Endothelial cell of umbilical vein (primary cell): ENCODE data around the gene TEX29. TPM values are rescaled to one million over a fixed set of nuclear protein-coding genes. Genes with fewer than 3 reads are reported as not detected.

Experiments
- BruUV-seq: library from RNA; stranded (reverse); fragments of 400-500 nt; replicated peaks from 2 replicates; lab custom pipeline; 2021; lab: Mats Ljungman, UMichigan
- CTCF ChIA-PET: fragments of 300-600, 350-600 bp; sonication (Branson Sonifier 250); formaldehyde crosslinking; loops from one replicate; lab custom pipeline; 2021; ENCODE audit warnings: antibody characterized with exemption, inconsistent platforms; lab: Charles Lee
- POLR2A ChIA-PET: fragments of 300-600, 350-600 bp; sonication (Branson Sonifier 250); formaldehyde crosslinking; loops from one replicate; lab custom pipeline; 2021; ENCODE audit warnings: antibody characterized with exemption, inconsistent platforms; lab: Charles Lee
- DNase-seq: peaks from one replicate; pipeline ENCODE4 v3.0.0-alpha.2; 2011; ENCODE audit warnings: low read depth, low spot score
- FAIRE-seq: peaks from 2 replicates; lab custom pipeline; 2011; peaks lifted over from hg19 to GRCh38; lab: Jason Lieb, UNC
- H2AFZ ChIP-seq: 2 replicates; pipeline ENCODE4 v1.6.0; 2012; ENCODE audit warnings: low read depth, low read length, control low read depth, inconsistent platforms
- H3K27ac ChIP-seq: 2 replicates; pipeline ENCODE4 v1.5.1; 2011; ENCODE audit warnings: low read depth, mild to moderate bottlenecking, control low read depth, low read length, moderate library complexity; ENCODE audit not compliant: insufficient read depth
- H3K27me3 ChIP-seq, 2 experiments: 2 replicates each; pipeline versions ENCODE4 v1.6.0 to v1.6.1; 2011; ENCODE audit warnings: low read length in 2 of 2, mixed read lengths in 1 of 2; ENCODE audit not compliant: control insufficient read depth in 2 of 2, insufficient read depth in 2 of 2
- H3K36me3 ChIP-seq, 2 experiments: 2 replicates in 1 of 2; 3 replicates in 1 of 2; pipeline ENCODE4 v1.5.1; 2011; ENCODE audit warnings: low read length in 2 of 2, mild to moderate bottlenecking in 1 of 2, moderate library complexity in 1 of 2; ENCODE audit not compliant: control insufficient read depth in 2 of 2, insufficient read depth in 2 of 2; ENCODE audit errors: extremely low read depth in 1 of 2
- H3K4me1 ChIP-seq: 3 replicates; pipeline ENCODE4 v1.5.1; 2011; ENCODE audit warnings: mild to moderate bottlenecking, low read length; ENCODE audit not compliant: control insufficient read depth, insufficient read depth; ENCODE audit errors: extremely low read depth
- H3K4me2 ChIP-seq: 2 replicates; pipeline ENCODE4 v1.6.1; 2011; ENCODE audit warnings: low read length, control low read depth, mixed read lengths; ENCODE audit not compliant: insufficient read depth
- H3K4me3 ChIP-seq, 3 experiments: fragments of 200-600 bp in 1 of 3; sonication (generic), shearing (Covaris generic) in 1 of 3; replicated peaks in 1 of 3; 2 replicates each; pipeline ENCODE4 v1.5.1; 2011 to 2016; ENCODE audit warnings: control low read depth in 3 of 3, low read length in 3 of 3, mild to moderate bottlenecking in 2 of 3, inconsistent platforms in 1 of 3, low read depth in 1 of 3, moderate library complexity in 1 of 3; ENCODE audit not compliant: insufficient read depth in 1 of 3
- H3K79me2 ChIP-seq: 2 replicates; pipeline ENCODE4 v1.6.0; 2012; ENCODE audit warnings: low read length, inconsistent platforms; ENCODE audit not compliant: control insufficient read depth, insufficient read depth
- H3K9ac ChIP-seq: replicated peaks from 2 replicates; pipeline ENCODE3; 2011; ENCODE audit warnings: low read length, control low read depth; ENCODE audit not compliant: insufficient read depth; ENCODE audit errors: extremely low read depth
- H3K9me1 ChIP-seq: replicated peaks from 3 replicates; pipeline ENCODE4 v1.6.0; 2011; ENCODE audit warnings: mild to moderate bottlenecking, low read length; ENCODE audit not compliant: control insufficient read depth, insufficient read depth; ENCODE audit errors: extremely low read depth
- H3K9me3 ChIP-seq: replicated peaks from 2 replicates; pipeline ENCODE4 v1.5.1; 2012; ENCODE audit warnings: low read length, inconsistent platforms; ENCODE audit not compliant: control insufficient read depth, insufficient read depth
- H4K20me1 ChIP-seq: replicated peaks from 2 replicates; pipeline ENCODE3; 2011; ENCODE audit warnings: mild to moderate bottlenecking, low read length; ENCODE audit not compliant: control insufficient read depth, insufficient read depth; ENCODE audit errors: extremely low read depth
- EZH2 ChIP-seq: IDR thresholded peaks from 2 replicates; pipeline ENCODE4 v1.6.1; 2012; ENCODE audit warnings: borderline replicate concordance, low read depth, mild to moderate bottlenecking, moderate library complexity, low read length, inconsistent platforms; ENCODE audit not compliant: severe bottlenecking
- FOS ChIP-seq: IDR thresholded peaks from 2 replicates; pipeline ENCODE4 v1.6.1; 2011; ENCODE audit warnings: mild to moderate bottlenecking, low read length, moderate library complexity, borderline replicate concordance; ENCODE audit not compliant: insufficient read depth
- GATA2 ChIP-seq: IDR thresholded peaks from 2 replicates; pipeline ENCODE4 v1.7.0; 2011; ENCODE audit warnings: low read depth, mild to moderate bottlenecking, moderate library complexity, mixed read lengths, low read length; ENCODE audit not compliant: insufficient read length, insufficient read depth
- JUN ChIP-seq: IDR thresholded peaks from 2 replicates; pipeline ENCODE4 v1.6.1; 2011; ENCODE audit warnings: borderline replicate concordance, low read depth; ENCODE audit not compliant: insufficient read length, insufficient read depth
- MYC ChIP-seq: IDR thresholded peaks from one replicate; pipeline ENCODE4 v1.6.1; 2011; ENCODE audit warnings: mild to moderate bottlenecking, low read depth, low read length
- POLR2A ChIP-seq: IDR thresholded peaks from 2 replicates; pipeline ENCODE4 v1.6.1; 2012; ENCODE audit warnings: low read depth, mild to moderate bottlenecking, control low read depth, low read length
- POLR2AphosphoS5 ChIP-seq: IDR thresholded peaks from 2 replicates; pipeline ENCODE4 v1.6.1; 2012; ENCODE audit warnings: low read depth, mild to moderate bottlenecking, control low read depth, low read length, moderate library complexity; ENCODE audit not compliant: insufficient read depth
- dilution Hi-C: fragments of 300-500 bp; cut with MboI; formaldehyde crosslinking; loops from one replicate; pipeline ENCODE4 v1.15.0; 2019; ENCODE audit warnings: low sequenced_read_pairs; ENCODE audit not compliant: extremely low pct_ligation_motif_present
- intact Hi-C: fragments of 100-400 bp; cut with micrococcal nuclease; formaldehyde crosslinking; loops from one replicate; pipeline ENCODE4 v1.10.0; 2022
- polyA plus RNA-seq, 4 experiments: library from polyadenylated mRNA; depleted of rRNA in 3 of 4; stranded (reverse) in 3 of 4; unstranded in 1 of 4; fragments of >200 nt; gene quantifications; 2 replicates each; pipeline versions ENCODE4 v1.2.1 to v1.2.3, GENCODE V29; 2011 to 2012; ENCODE audit warnings: missing spikeins in 1 of 4
- total RNA-seq: library from RNA; stranded (reverse); gene quantifications from 2 replicates; pipeline ENCODE4 v1.2.3, GENCODE V29; 2021
- TF ChIP-seq, protein P1 (sequence below), 2 donors: IDR thresholded peaks; 1 replicate in 1 of 2; 2 replicates in 1 of 2; pipeline ENCODE4 v1.5.1; 2011; ENCODE audit warnings: low read length in 2 of 2, mild to moderate bottlenecking in 2 of 2, moderate library complexity in 2 of 2, control low read depth in 1 of 2, inconsistent platforms in 1 of 2, low read depth in 1 of 2; ENCODE audit not compliant: insufficient read depth in 1 of 2; ENCODE audit errors: extremely low read depth in 1 of 2
- TF ChIP-seq, protein P2 (sequence below): IDR thresholded peaks from 2 replicates; pipeline ENCODE4 v1.6.1; 2011; ENCODE audit not compliant: insufficient read depth, insufficient read length

The TEX29 gene
- total and polyA plus RNA-seq, 2 donors (not counting 3 experiments of a cell fraction or from before 2014, with no cell fraction given) = 0.44 TPM; not detected in 1

DNA sequence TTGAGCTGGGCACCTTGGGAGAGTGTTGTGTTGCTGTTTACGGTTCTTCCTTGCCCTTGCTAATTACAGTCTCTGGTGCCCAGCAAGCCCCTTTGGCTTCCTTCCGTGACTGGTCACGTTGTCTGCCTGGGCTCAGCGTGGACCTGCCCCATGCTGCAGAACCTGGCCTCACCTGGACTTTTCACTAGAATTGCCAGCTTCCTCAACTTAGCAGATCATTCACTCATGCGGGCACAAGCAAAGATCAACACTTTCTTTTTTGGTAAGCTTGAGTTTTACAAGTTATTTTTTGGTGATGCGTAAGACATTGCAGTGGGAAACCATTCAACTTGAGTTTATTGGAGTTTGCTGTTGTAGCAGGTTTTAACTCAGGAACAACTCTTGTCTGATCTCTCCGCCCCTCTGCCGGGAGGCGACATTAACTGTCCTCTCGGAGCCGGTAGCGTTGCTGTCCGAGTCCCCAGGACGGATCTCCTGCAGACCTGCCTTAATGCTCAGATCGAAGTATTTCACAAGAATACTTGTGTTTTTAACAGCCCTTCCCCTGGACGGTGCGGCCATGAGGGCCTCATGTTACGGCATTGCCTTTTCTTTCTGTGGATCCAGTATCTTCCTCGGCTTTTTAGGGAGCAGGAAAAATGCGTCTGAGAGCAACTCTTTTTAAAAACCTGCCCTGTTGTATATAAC, 15.7 kb upstream of the TEX29 start:
- ChIA-PET POLR2A (no interaction called here), CTCF (no interaction called here)
- H3K36me3 ChIP-seq = peaks cover 30 to 43% of the 10 kb centered on the region in 2 experiments
- no peaks in the 10 kb centered on the region for H3K4me1 ChIP-seq
- no peak overlapping the region for H2AFZ ChIP-seq
- no peak overlapping the region for H3K9ac ChIP-seq
- H4K20me1 ChIP-seq = no peaks in the 10 kb centered on the region
- FAIRE-seq (no peak), DNase-seq (no peak)
- H3K4me3 ChIP-seq = no peak overlapping the region
- no peaks in the 10 kb centered on the region for H3K9me1 ChIP-seq
- no peak overlapping the region for H3K4me2 ChIP-seq
- dilution Hi-C loops = no loop called here
- no peak overlapping the region for H3K27ac ChIP-seq
- H3K27me3 ChIP-seq = no peaks in the 10 kb centered on the region
- intact Hi-C loops = no loop called here
- no peaks in the 10 kb centered on the region for H3K9me3 ChIP-seq
- H3K79me2 ChIP-seq = no peaks in the 10 kb centered on the region
- no peak for TF ChIP-seq JUN
- no peak for TF ChIP-seq EZH2
- TF ChIP-seq GATA2 = no peak
- TF ChIP-seq, protein P1, sequence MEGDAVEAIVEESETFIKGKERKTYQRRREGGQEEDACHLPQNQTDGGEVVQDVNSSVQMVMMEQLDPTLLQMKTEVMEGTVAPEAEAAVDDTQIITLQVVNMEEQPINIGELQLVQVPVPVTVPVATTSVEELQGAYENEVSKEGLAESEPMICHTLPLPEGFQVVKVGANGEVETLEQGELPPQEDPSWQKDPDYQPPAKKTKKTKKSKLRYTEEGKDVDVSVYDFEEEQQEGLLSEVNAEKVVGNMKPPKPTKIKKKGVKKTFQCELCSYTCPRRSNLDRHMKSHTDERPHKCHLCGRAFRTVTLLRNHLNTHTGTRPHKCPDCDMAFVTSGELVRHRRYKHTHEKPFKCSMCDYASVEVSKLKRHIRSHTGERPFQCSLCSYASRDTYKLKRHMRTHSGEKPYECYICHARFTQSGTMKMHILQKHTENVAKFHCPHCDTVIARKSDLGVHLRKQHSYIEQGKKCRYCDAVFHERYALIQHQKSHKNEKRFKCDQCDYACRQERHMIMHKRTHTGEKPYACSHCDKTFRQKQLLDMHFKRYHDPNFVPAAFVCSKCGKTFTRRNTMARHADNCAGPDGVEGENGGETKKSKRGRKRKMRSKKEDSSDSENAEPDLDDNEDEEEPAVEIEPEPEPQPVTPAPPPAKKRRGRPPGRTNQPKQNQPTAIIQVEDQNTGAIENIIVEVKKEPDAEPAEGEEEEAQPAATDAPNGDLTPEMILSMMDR (IDR thresholded peaks at IDR 0.05; ENCODE audit: extremely low read depth in 1 of 2, insufficient read depth in 1 of 2, low read depth in 1 of 2, low read length in 2 of 2) = no peak
- TF ChIP-seq MYC = no peak
- TF ChIP-seq, protein P2, sequence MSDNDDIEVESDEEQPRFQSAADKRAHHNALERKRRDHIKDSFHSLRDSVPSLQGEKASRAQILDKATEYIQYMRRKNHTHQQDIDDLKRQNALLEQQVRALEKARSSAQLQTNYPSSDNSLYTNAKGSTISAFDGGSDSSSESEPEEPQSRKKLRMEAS = no peak
- no peak for TF ChIP-seq POLR2A
- no peak for TF ChIP-seq FOS
- TF ChIP-seq POLR2AphosphoS5 = no peak
- BruUV-seq = no TSS peak
